ENCODE measurements around the gene ECI1.

Gene ECI1

GRCh38 chr16:2275476-2276367 is 24.3 kb upstream of the ECI1 start:
- TF ChIP-seq, protein P1, sequence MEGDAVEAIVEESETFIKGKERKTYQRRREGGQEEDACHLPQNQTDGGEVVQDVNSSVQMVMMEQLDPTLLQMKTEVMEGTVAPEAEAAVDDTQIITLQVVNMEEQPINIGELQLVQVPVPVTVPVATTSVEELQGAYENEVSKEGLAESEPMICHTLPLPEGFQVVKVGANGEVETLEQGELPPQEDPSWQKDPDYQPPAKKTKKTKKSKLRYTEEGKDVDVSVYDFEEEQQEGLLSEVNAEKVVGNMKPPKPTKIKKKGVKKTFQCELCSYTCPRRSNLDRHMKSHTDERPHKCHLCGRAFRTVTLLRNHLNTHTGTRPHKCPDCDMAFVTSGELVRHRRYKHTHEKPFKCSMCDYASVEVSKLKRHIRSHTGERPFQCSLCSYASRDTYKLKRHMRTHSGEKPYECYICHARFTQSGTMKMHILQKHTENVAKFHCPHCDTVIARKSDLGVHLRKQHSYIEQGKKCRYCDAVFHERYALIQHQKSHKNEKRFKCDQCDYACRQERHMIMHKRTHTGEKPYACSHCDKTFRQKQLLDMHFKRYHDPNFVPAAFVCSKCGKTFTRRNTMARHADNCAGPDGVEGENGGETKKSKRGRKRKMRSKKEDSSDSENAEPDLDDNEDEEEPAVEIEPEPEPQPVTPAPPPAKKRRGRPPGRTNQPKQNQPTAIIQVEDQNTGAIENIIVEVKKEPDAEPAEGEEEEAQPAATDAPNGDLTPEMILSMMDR (IDR thresholded peaks at IDR 0.05; ENCODE audit: control insufficient read depth, insufficient read depth, low read depth, low read length, missing control alignments), result no peak
- no peak for DNase-seq (ENCODE audit: low read depth)
- no peak overlapping the region for H3K4me3 ChIP-seq (ENCODE audit: control insufficient read depth, low read depth, low read length)

GRCh38 chr16:2273931-2274330 is 22.5 kb upstream of the ECI1 start:
- no peak overlapping the region for H3K4me3 ChIP-seq (ENCODE audit: control insufficient read depth, low read depth, low read length)
- TF ChIP-seq, protein P1 (IDR thresholded peaks at IDR 0.05; ENCODE audit: control insufficient read depth, insufficient read depth, low read depth, low read length, missing control alignments), result no peak

GRCh38 chr16:2273484-2273883 is 22.1 kb upstream of the ECI1 start:
- TF ChIP-seq, protein P1 (IDR thresholded peaks at IDR 0.05; ENCODE audit: control insufficient read depth, insufficient read depth, low read depth, low read length, missing control alignments), result no peak
- no peak overlapping the region for H3K4me3 ChIP-seq (ENCODE audit: control insufficient read depth, low read depth, low read length)
- DNase-seq (ENCODE audit: low read depth), result no peak

More at GRCh38 chr16:2273931-2274330, 22.5 kb upstream of the ECI1 start:
- no peak for DNase-seq (ENCODE audit: low read depth)

DNA sequence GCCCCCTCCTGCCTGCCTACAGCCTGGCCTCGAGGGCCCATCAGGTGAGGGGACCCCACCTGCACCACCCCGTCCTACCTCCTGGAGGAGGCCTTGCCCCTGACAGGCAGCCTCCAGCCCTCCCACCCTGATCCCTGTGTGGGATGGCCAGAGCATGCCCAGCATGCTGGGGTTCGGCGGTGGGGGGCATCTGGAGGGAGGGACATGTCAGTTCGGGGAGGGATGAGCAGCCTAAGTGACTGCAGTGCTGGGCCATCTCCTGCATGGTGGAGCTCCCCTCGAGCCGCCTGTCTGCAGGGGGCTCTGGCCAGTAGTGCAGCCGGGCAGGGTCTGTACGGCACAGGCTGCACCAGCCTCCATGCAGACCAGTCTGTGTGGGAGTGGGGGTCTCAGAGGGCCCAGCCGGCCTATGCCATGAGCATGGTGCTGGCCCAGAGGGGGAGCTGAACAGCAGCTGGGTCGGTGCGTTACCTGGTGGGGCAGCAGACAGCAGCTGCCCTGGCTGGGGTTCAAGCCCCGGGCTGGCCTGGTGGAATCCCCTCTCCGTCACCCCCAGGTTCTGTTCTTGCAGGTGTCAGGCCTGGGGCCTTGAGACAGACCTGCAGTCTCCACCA is 20.6 kb upstream of the ECI1 start:
- no peak overlapping the region for H3K4me3 ChIP-seq (ENCODE audit: control insufficient read depth, low read depth, low read length)
- DNase-seq (ENCODE audit: low read depth), result no peak
- TF ChIP-seq, protein P1 (IDR thresholded peaks at IDR 0.05; ENCODE audit: control insufficient read depth, insufficient read depth, low read depth, low read length, missing control alignments), result no peak

GRCh38 chr16:2270588-2271470 is 19.4 kb upstream of the ECI1 start:
- no peak overlapping the region for H3K4me3 ChIP-seq (ENCODE audit: control insufficient read depth, low read depth, low read length)
- DNase-seq (ENCODE audit: low read depth), result no peak
- TF ChIP-seq, protein P1 (IDR thresholded peaks at IDR 0.05; ENCODE audit: control insufficient read depth, insufficient read depth, low read depth, low read length, missing control alignments), result no peak

DNA sequence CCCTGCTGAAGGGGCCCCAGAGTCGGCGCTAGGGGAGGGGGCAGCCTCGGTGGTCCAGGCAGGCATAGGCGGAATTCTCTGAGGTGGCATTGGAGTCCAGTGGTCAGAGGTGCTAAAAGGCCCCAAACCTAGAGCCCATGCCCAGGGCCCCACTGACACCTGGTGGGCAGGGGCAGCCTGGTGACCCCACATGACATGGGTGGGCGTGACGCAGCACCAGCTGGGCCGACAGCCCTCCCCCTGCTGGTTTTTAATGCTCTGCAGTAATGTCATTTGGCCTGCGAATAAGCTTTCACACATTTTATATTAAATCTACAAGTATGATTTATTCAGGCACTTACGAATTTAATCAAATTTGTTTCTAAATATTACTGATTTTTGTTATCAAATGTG is 18.7 kb upstream of the ECI1 start:
- no peak for DNase-seq (ENCODE audit: low read depth)
- TF ChIP-seq, protein P1 (IDR thresholded peaks at IDR 0.05; ENCODE audit: control insufficient read depth, insufficient read depth, low read depth, low read length, missing control alignments), result no peak
- no peak overlapping the region for H3K4me3 ChIP-seq (ENCODE audit: control insufficient read depth, low read depth, low read length)
